ENCODE data around the gene SDK2.

Gene SDK2

GRCh38 chr17:73356561-73357170 lies 287.6 kb downstream of the SDK2 start:
- no peak for DNase-seq

- no peak for DNase-seq
Measured at GRCh38 chr17:73354423-73355284, 289.6 kb downstream of the SDK2 start.

GRCh38 chr17:73352261-73352660 lies 292.0 kb downstream of the SDK2 start:
- no peak for DNase-seq

GRCh38 chr17:73351764-73352163 lies 292.5 kb downstream of the SDK2 start:
- no peak for DNase-seq

- no peak for DNase-seq
Measured at GRCh38 chr17:73350864-73351263, 293.4 kb downstream of the SDK2 start.

GRCh38 chr17:73349647-73350046 lies 294.6 kb downstream of the SDK2 start:
- no peak for DNase-seq

GRCh38 chr17:73349138-73349537 lies 295.1 kb downstream of the SDK2 start:
- DNase-seq, result no peak

- no peak for DNase-seq
Measured at GRCh38 chr17:73348829-73349095, 295.5 kb downstream of the SDK2 start.

- no peak for DNase-seq
Measured at GRCh38 chr17:73348018-73348828, 296.0 kb downstream of the SDK2 start.

GRCh38 chr17:73347351-73347750 lies 296.9 kb downstream of the SDK2 start:
- no peak for DNase-seq

- DNase-seq, result no peak
Measured at GRCh38 chr17:73346501-73347162, 297.6 kb downstream of the SDK2 start.

- DNase-seq, result no peak
Measured at GRCh38 chr17:73343739-73344454, 300.3 kb downstream of the SDK2 start.

- DNase-seq, result no peak
Measured at GRCh38 chr17:73343168-73343634, 301.0 kb downstream of the SDK2 start.

GRCh38 chr17:73342541-73343167 lies 301.6 kb downstream of the SDK2 start:
- DNase-seq, result no peak

- DNase-seq, result peak in 1 of 2 experiments; percentile 5
Measured at GRCh38 chr17:73342050-73342522, 302.2 kb downstream of the SDK2 start.

- no peak for DNase-seq
Measured at GRCh38 chr17:73341350-73342049, 302.7 kb downstream of the SDK2 start.

- DNase-seq, result peak; percentile 53 to 80
Measured at GRCh38 chr17:73340093-73340596, 304.1 kb downstream of the SDK2 start.

GRCh38 chr17:73338566-73339197 lies 305.6 kb downstream of the SDK2 start:
- DNase-seq, result no peak

- DNase-seq, result no peak
Measured at GRCh38 chr17:73338050-73338521, 306.2 kb downstream of the SDK2 start.

GRCh38 chr17:73337330-73337710 lies 306.9 kb downstream of the SDK2 start:
- no peak for DNase-seq

All from SW 1271 (cell line).